Central memory CD4-positive, alpha-beta T cell (primary cell): ENCODE results near the gene ACP3.
"Not testable (repeated sequence)": the region's sequence is repeated elsewhere in the genome, so short reads cannot be mapped to it uniquely, and the experiment has no call there.

Experiments
- DNase-seq: peaks from one replicate; pipeline ENCODE4 v3.0.0; 2022

The ACP3 gene

GRCh38 chr3:132368962-132369361 lies 51.8 kb downstream of the ACP3 start:
- no peak for DNase-seq

GRCh38 chr3:132376945-132377354 lies 59.7 kb downstream of the ACP3 start:
- not testable (repeated sequence) for DNase-seq

GRCh38 chr3:132378048-132378762 lies 61.0 kb downstream of the ACP3 start:
- no peak for DNase-seq

- no peak for DNase-seq
Observed at GRCh38 chr3:132378846-132379245, 61.6 kb downstream of the ACP3 start.

- DNase-seq, result no peak
Observed at GRCh38 chr3:132380920-132381319, 63.7 kb downstream of the ACP3 start.

GRCh38 chr3:132381348-132381944 lies 64.2 kb downstream of the ACP3 start:
- DNase-seq, result no peak

GRCh38 chr3:132382267-132382666 lies 65.1 kb downstream of the ACP3 start:
- no peak for DNase-seq

GRCh38 chr3:132382688-132383194 lies 65.5 kb downstream of the ACP3 start:
- no peak for DNase-seq

GRCh38 chr3:132386259-132386658 lies 69.1 kb downstream of the ACP3 start:
- DNase-seq, result no peak

- DNase-seq, result not testable (repeated sequence)
Observed at GRCh38 chr3:132392675-132393074, 75.5 kb downstream of the ACP3 start.

GRCh38 chr3:132394320-132394719 lies 77.1 kb downstream of the ACP3 start:
- no peak for DNase-seq

- DNase-seq, result no peak
Observed at GRCh38 chr3:132395126-132395525, 77.9 kb downstream of the ACP3 start.

GRCh38 chr3:132396255-132396654 lies 79.0 kb downstream of the ACP3 start:
- no peak for DNase-seq

- DNase-seq, result not testable (repeated sequence)
Observed at GRCh38 chr3:132396776-132397175, 79.6 kb downstream of the ACP3 start.

- DNase-seq, result peak; percentile 12
Observed at GRCh38 chr3:132399054-132399929, 82.1 kb downstream of the ACP3 start.

GRCh38 chr3:132401255-132401654 lies 84.0 kb downstream of the ACP3 start:
- DNase-seq, result no peak

GRCh38 chr3:132404276-132404675 lies 87.1 kb downstream of the ACP3 start:
- DNase-seq, result no peak

- DNase-seq, result no peak
Observed at GRCh38 chr3:132405188-132405587, 88.0 kb downstream of the ACP3 start.

GRCh38 chr3:132405609-132406299 lies 88.5 kb downstream of the ACP3 start:
- DNase-seq, result no peak

- no peak for DNase-seq
Observed at GRCh38 chr3:132406587-132406986, 89.4 kb downstream of the ACP3 start.

- DNase-seq, result no peak
Observed at GRCh38 chr3:132407025-132407424, 89.8 kb downstream of the ACP3 start.
